Glomerular visceral epithelial cell (primary cell): ENCODE data around the gene KREMEN1.
A peak's percentile ranks its signal among the peaks of the same experiment; 100 is the strongest.

ENCODE experiments used
- DNase-seq: peaks from one replicate; pipeline ENCODE4 v3.0.0-alpha.2; 2016; ENCODE audit errors: extremely low spot score

KREMEN1 gene

GRCh38 chr22:29149841-29150555 lies 77.2 kb downstream of the KREMEN1 start:
- DNase-seq, result no peak

GRCh38 chr22:29150701-29151100 lies 77.9 kb downstream of the KREMEN1 start:
- DNase-seq, result no peak

GRCh38 chr22:29151316-29151715 lies 78.5 kb downstream of the KREMEN1 start:
- DNase-seq, result no peak

DNA sequence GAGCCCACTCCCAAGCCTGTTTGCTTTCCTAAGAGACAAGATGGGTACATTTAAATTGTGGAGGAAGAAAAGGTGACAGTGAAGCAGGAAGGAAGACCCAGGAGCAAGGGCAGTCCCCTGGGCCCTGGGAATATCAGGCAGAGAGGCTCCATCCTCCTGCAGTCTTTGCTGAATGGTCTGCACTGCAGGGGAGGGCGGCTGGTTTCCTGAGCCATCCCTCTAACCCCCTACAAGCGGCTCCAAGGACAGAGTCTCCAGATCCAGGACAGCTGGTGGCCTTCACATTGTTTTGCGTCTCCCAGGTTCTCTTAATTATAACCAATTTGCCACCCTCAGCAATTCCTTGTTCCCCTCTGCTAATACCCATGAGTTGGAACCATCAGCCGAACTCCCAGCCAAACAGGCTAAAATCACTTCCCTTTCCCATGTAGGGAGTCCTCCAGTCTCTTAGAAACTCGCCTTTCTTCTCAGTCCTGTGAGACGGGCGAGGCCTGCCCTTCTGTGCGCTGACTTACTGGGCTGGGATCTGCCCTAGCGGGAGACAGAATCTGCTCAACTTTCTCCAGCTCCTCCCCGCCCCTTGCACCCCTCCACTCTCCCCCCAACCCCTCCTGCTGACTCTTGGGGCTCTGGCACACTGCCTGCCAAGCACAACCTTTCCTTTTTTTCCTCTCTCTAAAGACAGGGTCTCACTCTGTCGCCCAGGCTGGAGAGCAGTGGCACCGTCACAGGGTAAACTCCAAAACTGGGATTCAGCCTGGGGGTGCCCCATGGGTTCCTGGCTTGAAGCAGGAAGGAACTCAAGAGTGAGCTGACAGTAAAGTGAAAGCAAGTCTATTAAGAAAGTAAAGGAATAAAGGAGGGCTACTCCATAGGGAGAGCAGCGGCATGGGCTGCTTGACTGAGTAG lies 79.5 kb downstream of the KREMEN1 start:
- DNase-seq, result no peak

DNA sequence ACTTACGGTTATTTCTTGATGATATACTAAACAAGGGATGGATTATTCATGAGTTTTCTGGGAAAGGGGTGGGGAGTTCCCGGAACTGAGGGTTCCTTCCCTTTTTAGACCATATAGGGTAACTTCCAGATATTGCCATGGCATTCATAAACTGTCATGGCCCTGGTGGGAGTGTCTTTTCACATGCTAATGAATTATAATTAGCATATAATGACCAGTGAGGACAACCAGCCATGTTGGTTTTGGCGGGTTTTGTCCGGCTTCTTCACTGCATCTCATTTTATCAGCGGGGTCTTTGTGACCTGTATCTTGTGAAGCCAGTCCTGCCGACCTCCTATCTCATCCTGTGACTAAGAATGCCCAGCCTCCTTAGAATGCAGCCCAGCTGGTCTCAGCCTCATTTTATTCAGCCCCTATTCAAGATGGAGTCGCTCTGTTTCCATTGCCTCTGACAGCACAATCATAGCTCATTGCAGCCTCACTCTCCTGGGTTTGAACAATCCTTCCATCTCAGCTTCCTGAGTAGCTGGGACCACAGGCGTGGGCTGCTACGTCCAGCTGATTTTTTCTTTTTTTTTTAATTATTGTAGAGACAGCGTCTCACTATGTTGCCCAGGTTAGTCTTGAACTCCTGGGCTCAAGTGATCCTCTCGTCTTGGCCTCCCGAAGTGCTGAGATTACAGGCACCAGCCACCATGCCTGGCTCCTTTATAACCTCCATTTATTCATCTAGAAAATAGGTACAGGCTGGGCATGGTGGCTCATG lies 80.3 kb downstream of the KREMEN1 start:
- DNase-seq, result no peak

- DNase-seq, result peak; percentile 70
These were observed 81.7 kb downstream of the KREMEN1 start for GRCh38 chr22:29154364-29155048.

GRCh38 chr22:29155966-29156365 lies 83.1 kb downstream of the KREMEN1 start:
- DNase-seq, result no peak

DNA sequence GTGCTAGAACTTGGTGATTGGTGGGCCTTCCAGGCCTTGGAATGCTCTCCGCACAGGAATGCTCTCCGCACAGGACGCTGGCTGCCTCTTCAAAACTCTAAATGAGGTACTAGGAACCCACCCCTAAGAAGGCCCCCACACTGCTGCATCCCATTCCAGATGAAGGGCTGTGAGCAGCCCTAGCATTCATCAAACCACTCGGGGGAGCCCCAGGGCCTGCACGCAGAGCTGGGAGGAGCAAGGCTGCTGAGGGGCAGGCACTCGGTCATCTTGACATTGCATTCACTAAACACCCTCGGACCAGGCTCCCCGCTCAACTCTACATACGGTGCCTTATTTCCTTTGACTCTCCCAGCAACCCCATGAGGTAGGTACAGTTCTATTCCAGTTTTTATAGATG lies 83.7 kb downstream of the KREMEN1 start:
- DNase-seq, result no peak

DNA sequence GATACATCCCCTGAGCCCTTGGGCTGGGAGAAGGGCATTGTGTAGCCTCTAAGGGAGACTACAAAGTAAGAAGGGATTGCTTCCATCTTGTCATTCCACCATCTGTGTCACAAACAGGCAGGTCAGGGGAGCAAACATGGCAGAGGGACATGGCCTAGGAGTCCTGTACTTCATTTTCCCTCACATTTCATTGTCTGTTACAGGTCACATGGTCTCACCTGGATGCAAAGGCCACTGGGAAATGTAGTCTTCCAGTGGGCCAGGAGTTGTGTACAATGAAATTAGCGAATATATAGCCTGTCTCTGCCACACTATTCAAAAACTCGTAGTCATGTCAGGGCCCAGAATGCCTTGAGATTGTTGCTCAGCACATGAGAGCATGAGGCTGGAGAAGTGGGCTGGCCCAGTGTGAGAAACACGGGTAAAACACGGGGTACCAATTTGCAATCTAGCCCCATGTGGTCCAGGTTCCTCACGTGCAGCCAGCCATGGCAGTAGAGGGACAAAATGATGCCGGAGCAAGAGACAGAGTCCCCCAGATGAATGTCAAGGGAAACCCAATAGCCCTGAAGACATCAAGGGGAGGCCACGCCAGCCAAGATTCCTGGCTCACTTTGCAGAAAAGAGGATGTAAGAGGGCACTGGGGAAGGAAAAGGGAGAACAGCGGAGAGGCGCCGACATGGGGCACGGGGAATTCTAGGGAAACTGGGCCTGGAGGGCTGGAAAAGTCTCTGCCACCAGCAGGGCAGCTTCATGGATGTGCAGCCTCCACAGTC lies 85.1 kb downstream of the KREMEN1 start:
- no peak for DNase-seq

DNA sequence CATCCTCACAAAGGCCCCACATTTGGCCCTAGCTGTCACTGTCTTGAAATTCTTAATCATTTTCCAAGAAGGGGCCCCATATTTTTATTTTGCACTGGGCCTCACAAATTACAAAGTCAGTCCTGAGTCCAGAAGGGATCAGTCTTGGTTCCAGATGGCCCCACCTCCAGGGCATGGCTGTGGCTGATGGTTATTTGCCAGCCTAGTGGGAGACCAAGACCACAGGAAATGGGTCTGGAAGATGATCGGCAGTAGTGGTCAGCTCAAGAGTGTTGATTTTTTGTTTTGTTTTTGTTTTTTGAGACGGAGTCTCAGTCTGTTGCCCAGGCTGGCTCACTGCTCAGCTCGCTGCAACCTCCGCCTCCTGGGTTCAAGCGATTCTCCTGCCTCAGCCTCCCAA lies 85.7 kb downstream of the KREMEN1 start:
- no peak for DNase-seq

GRCh38 chr22:29163808-29164207 lies 91.0 kb downstream of the KREMEN1 start:
- no peak for DNase-seq

DNA sequence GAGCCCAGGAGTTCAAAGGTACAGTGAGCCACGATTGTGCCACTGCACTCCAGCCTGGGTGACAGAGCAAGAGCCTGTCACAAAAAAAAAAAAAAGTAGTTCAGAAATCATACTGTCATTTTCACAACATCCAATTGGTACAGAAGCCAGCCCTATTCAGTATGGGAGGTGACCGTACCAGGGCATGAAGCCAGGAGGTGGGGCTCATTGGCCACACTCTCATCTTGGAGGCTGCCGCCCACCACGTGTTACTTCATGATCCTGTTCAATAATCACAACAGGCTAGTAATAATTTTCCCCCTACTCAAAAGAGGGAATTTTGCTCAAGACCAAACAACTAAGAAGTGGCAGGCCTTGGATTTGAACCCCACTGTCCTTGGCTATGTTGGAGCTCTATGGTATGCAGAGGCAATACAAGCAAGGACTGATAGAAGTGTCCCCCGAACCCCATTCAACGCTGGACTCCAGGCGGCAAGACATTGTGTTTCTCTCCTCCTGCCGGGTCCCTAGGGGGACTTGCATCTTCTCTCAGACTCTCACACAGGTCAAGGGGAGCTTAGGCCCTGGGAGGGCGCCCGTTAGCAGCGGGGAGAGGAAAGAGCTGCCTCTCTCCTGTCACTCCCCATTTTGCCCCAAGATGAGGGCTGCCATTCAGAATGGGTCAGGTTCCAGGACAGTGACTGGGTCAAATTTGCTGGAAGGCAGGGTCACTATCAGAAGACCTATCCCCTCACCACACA lies 92.7 kb downstream of the KREMEN1 start:
- DNase-seq, result no peak

- no peak for DNase-seq
These were observed 93.3 kb downstream of the KREMEN1 start for GRCh38 chr22:29166180-29166579.

DNA sequence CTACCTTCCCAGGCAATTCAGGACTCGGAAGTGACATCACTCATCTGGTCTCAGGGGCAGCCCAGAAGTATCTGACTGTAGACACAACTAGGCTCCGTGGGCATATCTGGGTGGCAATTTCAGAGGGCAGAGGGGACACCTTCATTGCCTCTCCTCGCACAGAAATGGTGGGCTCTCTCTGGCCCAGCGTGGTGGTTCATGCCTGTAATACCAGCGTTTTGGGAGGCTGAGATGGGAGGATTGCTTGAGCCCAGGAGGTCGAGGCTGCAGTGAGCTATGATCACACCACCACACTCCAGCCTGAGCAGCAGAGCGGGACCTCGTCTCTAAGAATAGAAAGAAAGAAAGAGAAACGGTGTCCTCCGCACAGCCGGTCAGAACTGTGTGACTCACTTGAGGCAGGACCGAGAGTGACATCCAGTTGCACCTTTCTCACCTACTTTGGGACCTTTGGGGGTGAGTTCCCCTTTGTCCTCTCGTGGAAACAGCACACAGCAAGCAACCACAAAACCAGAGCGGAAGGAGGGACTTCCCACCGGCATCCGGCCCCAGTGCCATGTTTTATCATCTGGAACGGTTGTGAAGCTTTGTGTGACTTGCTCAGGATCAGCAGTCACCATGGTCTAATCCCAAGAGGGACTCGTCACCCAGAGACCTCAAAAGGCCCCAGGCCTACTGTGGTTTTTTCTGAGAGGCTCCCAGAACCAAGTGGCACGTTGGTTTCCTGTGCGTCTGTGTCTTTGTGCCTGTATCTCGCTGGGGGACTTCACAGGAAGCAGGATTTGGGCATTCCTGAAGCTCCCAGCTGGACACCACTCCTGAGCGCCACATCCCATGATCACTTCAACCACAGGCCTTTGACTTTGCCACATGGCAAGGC lies 94.4 kb downstream of the KREMEN1 start:
- peak; percentile 66 for DNase-seq

DNA sequence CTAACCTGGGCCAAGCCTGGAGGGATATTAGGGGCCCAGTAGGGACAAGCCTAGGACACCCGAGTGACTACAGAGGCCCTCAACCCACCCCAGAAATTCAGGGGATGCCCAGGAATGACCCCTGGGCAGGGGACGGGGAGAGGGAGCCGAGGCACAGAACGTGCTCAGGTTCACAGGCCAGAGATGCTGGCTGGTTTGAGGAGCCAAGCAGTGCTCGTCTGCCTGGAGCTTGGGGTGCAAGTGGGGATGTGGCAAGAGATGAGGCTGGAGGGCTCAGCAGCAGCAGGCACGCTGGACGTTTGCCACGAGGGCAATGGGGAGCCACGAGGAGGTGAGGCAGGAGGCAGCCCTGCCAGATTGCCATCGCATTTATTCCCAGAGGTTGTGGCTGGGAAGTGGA lies 98.9 kb downstream of the KREMEN1 start:
- DNase-seq, result no peak

DNA sequence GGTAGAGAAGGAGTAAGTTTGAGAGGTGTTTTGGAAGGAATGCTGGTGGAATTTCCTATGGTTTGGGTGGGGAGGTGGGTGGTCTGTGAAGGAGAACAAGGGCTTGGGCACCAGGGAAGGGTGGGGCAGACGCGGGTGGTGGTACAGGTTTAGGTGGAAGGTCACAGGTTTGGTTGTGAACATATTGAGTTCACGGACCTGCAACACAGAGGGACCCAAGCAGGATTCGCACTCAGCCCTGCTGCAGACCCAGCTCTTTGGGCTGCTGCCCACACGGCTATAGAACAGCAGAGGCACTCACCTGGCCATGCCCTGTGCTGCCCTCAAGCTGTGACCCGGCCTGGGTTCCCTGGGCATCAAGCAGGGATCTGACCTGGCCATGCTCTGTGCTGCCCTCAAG lies 99.4 kb downstream of the KREMEN1 start:
- no peak for DNase-seq

GRCh38 chr22:29175312-29175835 lies 102.5 kb downstream of the KREMEN1 start:
- no peak for DNase-seq

DNA sequence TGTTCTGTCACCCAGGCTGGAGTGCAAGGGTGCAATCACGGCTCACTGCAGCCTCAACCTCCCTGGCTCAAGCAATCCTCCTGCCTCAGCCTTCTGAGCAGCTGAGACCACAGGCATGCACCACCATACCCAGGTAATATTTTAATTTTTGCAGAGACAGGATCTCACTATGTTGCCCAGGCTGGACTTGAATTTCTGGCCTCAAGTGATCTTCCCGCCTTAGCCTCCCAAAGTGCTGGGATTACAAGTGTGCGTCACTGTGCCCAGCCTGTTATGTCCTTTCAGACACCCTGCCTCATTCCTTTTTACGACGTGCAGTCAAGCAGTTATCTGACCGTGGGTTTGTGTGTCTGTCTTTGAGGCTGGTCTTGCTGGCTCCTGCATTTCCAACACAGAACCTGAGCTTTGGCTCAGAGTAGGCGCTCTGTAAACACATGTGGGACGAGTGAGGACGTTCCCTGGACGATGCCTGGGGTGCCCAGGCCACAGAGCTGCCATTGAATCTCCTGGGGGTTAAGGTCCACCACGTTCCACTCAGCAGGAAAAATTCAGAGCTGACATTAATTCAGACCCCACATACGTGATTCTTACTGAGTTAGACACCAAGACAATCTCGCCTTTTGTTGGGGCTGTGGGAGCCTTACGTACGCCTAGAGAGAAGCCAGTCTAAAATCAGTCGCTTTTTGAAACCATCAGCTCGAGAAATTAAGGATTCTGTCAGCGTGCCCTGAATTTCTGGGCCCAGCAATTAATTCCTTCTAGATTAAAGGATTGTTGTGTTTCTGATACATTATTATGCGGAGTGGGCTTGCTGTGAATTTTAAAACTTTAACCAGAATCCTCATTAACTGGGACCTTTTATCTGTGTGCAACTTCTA lies 111.4 kb downstream of the KREMEN1 start:
- no peak for DNase-seq
